Duodenal mucosa (tissue), 2 donors: ENCODE data around the gene SYDE2.
"Not testable (repeated sequence)": the region's sequence is repeated elsewhere in the genome, so short reads cannot be mapped to it uniquely, and the experiment has no call there.

Experiments
- H3K27ac ChIP-seq: one replicate; pipeline ENCODE4 v1.7.0; 2013; ENCODE audit warnings: low read depth, low read length
- H3K27me3 ChIP-seq, 2 donors: one replicate each; pipeline ENCODE4 v1.7.0; 2013; ENCODE audit warnings: low read length in 2 of 2, control low read depth in 1 of 2; ENCODE audit not compliant: insufficient read depth in 2 of 2, control insufficient read depth in 1 of 2
- H3K36me3 ChIP-seq, 2 donors: one replicate each; pipeline ENCODE4 v1.7.0; 2013; ENCODE audit warnings: low read length in 2 of 2, control low read depth in 1 of 2; ENCODE audit not compliant: insufficient read depth in 2 of 2, control insufficient read depth in 1 of 2
- H3K4me1 ChIP-seq, 2 donors: one replicate each; pipeline ENCODE4 v1.7.0; 2013; ENCODE audit warnings: low read length in 2 of 2, control low read depth in 1 of 2; ENCODE audit not compliant: insufficient read depth in 2 of 2, control insufficient read depth in 1 of 2
- H3K4me3 ChIP-seq, 2 donors: one replicate each; pipeline ENCODE4 v1.7.0; 2013; ENCODE audit warnings: low read length in 2 of 2, low read depth in 1 of 2
- H3K9ac ChIP-seq, 2 donors: one replicate each; pipeline ENCODE4 v1.7.0; 2013; ENCODE audit warnings: low read length in 2 of 2, low read depth in 1 of 2
- H3K9me3 ChIP-seq, 2 donors: one replicate each; pipeline ENCODE4 v1.7.0; 2013; ENCODE audit warnings: low read length in 2 of 2, control low read depth in 1 of 2; ENCODE audit not compliant: control insufficient read depth in 1 of 2

The SYDE2 gene

GRCh38 chr1:85195703-85196102, 5.1 kb downstream of the SYDE2 start:
- H3K4me3 ChIP-seq: no peak overlapping the region
- H3K4me1 ChIP-seq: peaks cover 4 to 5% of the 10 kb centered on the region in 2 donors

GRCh38 chr1:85192129-85192528, 8.7 kb downstream of the SYDE2 start:
- H3K9ac ChIP-seq, H3K4me1 ChIP-seq, H3K27ac ChIP-seq, H3K4me3 ChIP-seq, H3K9me3 ChIP-seq, H3K27me3 ChIP-seq: not testable (repeated sequence)
- H3K36me3 ChIP-seq: peaks cover 5 to 11% of the 10 kb centered on the region in 2 donors

More at GRCh38 chr1:85195703-85196102, 5.1 kb downstream of the SYDE2 start:
- Histone ChIP-seq H3K9ac (no peak overlapping the region), H3K27ac (no peak overlapping the region), H3K9me3 (no peaks in the 10 kb centered on the region), H3K27me3 (no peaks in the 10 kb centered on the region), H3K36me3 (no peaks in the 10 kb centered on the region)

DNA sequence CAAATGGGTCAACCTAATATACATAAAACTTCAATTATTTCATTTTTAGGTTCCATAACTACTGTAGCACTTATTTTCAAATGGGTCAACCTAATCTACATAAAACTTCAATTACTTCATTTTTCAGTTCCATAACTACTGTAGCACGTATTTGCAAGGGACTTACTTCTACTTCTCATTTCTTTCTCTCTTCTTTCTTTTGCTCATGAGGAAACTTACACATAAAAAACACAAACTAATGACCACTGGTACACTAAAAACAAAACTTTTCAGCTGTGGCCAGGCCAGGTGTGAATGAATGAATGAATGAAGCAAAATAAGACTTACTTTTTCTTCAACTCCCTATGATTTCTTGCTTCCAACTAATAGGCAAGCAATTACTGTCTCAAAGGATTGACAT, 11.7 kb downstream of the SYDE2 start:
- no peaks in the 10 kb centered on the region for H3K4me1 ChIP-seq
- H3K27me3 ChIP-seq: no peaks in the 10 kb centered on the region
- no peak overlapping the region for H3K9ac ChIP-seq
- H3K36me3 ChIP-seq: peaks cover 5 to 11% of the 10 kb centered on the region in 2 donors
- H3K4me3 ChIP-seq: no peak overlapping the region
- no peaks in the 10 kb centered on the region for H3K9me3 ChIP-seq
- H3K27ac ChIP-seq: no peak overlapping the region

DNA sequence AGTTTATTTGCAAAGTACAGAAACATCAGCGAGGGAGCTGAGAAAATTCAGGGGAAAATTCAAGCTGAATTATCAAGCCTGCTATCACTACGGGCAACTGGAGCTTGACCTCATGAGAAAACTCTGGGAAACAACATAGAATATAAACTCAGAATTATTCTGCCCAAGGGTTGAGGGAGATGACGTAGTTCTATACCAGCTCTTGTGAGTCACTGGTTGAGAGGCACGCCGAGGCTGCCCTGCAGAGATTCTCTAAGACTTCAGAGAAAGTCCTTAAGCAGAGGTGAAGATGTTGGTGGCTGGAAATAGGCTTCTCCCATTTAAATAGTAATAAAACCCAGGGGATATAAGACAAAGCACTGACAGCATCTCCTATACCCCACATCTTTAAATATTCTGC, 12.3 kb downstream of the SYDE2 start:
- Histone ChIP-seq H3K36me3 (peaks cover 5 to 11% of the 10 kb centered on the region in 2 donors), H3K9me3 (no peaks in the 10 kb centered on the region), H3K9ac (no peak overlapping the region), H3K27me3 (no peaks in the 10 kb centered on the region), H3K4me3 (no peak overlapping the region), H3K27ac (no peak overlapping the region), H3K4me1 (no peaks in the 10 kb centered on the region)

GRCh38 chr1:85187021-85187420, 13.8 kb downstream of the SYDE2 start:
- H3K4me3 ChIP-seq, H3K27ac ChIP-seq, H3K9ac ChIP-seq, H3K27me3 ChIP-seq, H3K4me1 ChIP-seq, H3K9me3 ChIP-seq: not testable (repeated sequence)
- peaks cover 10 to 16% of the 10 kb centered on the region in 2 donors for H3K36me3 ChIP-seq

DNA sequence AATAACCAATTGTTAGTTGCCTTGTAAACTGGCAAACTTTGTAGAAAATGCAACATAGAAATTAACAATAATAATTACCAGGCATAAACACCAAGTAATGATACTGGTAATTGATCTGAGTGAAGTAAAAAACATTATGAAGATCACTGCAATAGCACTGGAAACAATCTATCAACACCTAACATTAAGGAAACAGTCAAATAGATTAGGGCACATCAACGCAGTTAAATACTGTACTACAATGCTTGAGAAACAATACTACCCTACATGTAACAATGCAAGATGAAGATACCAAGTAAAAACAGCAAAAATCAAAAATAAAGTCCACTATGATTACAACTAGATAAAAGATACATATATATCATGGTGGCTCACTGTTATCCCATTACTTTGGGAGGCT, 16.6 kb downstream of the SYDE2 start:
- Histone ChIP-seq H3K27me3 (no peaks in the 10 kb centered on the region), H3K36me3 (peaks cover 9 to 11% of the 10 kb centered on the region in 2 donors), H3K27ac (no peak overlapping the region), H3K9ac (no peak overlapping the region), H3K9me3 (no peaks in the 10 kb centered on the region), H3K4me1 (peaks cover 5 to 8% of the 10 kb centered on the region in 2 donors), H3K4me3 (no peak overlapping the region)

GRCh38 chr1:85182700-85183099, 18.1 kb downstream of the SYDE2 start:
- Histone ChIP-seq H3K36me3 (peaks cover 6% of the 10 kb centered on the region in 2 donors), H3K27ac (no peak overlapping the region), H3K27me3 (no peaks in the 10 kb centered on the region), H3K4me1 (peaks cover 5 to 8% of the 10 kb centered on the region in 2 donors), H3K9ac (no peak overlapping the region), H3K9me3 (no peaks in the 10 kb centered on the region), H3K4me3 (no peak overlapping the region)

DNA sequence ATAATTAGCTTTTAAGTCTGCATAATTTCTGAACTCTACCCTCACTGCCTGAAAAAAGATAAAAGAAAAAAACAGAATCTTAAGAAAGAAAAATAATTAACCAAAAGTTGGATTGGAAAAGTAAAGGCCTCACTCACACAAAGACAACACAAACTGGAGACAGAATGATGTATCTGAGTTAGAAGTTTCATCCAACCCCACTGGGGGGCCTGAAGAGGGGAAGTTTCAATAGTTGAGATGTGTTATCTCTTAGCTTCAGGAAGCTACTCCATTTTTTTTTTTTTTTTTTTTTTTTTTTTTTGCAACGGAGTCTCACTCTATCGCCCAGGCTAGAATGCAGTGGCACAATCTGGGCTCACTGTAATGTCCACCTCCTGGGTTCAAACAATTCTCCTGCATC, 19.9 kb downstream of the SYDE2 start:
- no peak overlapping the region for H3K9ac ChIP-seq
- H3K27ac ChIP-seq: no peak overlapping the region
- peaks cover 5 to 8% of the 10 kb centered on the region in 2 donors for H3K4me1 ChIP-seq
- H3K9me3 ChIP-seq: no peaks in the 10 kb centered on the region
- H3K4me3 ChIP-seq: no peak overlapping the region
- peaks cover 6% of the 10 kb centered on the region in 2 donors for H3K36me3 ChIP-seq
- H3K27me3 ChIP-seq: no peaks in the 10 kb centered on the region

- H3K27ac ChIP-seq: no peak overlapping the region
- H3K4me3 ChIP-seq: no peak overlapping the region
- no peaks in the 10 kb centered on the region for H3K9me3 ChIP-seq
- peaks cover 6% of the 10 kb centered on the region in 2 donors for H3K36me3 ChIP-seq
- H3K9ac ChIP-seq: no peak overlapping the region
- H3K4me1 ChIP-seq: peaks cover 5 to 8% of the 10 kb centered on the region in 2 donors
- H3K27me3 ChIP-seq: no peaks in the 10 kb centered on the region
Observed at GRCh38 chr1:85179522-85179921, 21.3 kb downstream of the SYDE2 start.

DNA sequence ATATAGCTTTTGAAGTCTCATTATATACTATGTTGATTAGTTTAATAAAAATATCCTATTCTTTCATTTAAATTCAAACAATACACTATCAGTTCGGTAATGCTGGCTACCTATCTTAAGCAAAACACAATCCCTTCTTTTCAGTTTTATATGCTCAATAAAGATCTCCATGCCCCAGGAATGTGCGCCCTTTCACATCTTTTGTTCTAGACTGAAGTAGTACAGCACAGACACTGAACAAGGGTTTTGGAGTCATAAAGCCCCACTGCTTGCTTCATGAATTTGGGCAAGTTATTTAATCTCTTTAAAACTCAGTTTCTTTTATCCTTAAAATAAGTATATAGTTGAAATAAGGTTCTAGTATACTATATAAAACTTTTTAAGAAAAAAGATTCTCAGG, 22.4 kb downstream of the SYDE2 start:
- no peaks in the 10 kb centered on the region for H3K27me3 ChIP-seq
- H3K27ac ChIP-seq: no peak overlapping the region
- no peak overlapping the region for H3K9ac ChIP-seq
- H3K36me3 ChIP-seq: peaks cover 6% of the 10 kb centered on the region in 2 donors
- no peaks in the 10 kb centered on the region for H3K9me3 ChIP-seq
- peaks cover 5 to 8% of the 10 kb centered on the region in 2 donors for H3K4me1 ChIP-seq
- H3K4me3 ChIP-seq: no peak overlapping the region

DNA sequence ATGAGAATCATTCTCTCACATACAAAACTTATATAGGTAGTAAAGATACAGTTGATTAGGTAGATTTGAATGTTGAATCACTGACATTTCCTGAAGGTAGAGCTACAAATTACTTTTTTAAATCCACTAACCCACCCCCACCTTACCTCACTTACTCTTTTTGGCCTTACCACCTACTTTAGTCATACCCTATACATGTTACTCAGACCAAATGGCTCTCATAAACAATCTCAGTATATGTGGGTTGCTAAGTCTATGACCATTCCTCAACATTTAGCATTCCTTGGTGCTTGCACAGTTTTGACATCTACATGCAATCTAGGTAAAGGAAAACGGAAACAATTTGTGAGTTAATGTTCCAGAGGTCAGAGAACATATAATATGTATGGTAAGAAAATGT, 26.3 kb downstream of the SYDE2 start:
- H3K27ac ChIP-seq: no peak overlapping the region
- H3K36me3 ChIP-seq: no peaks in the 10 kb centered on the region
- peaks cover 2% of the 10 kb centered on the region in 2 donors for H3K4me1 ChIP-seq
- H3K9me3 ChIP-seq: no peaks in the 10 kb centered on the region
- no peaks in the 10 kb centered on the region for H3K27me3 ChIP-seq
- no peak overlapping the region for H3K4me3 ChIP-seq
- H3K9ac ChIP-seq: no peak overlapping the region
